GM12878 (cell line): ENCODE results near the gene DENND4C. TPM values are rescaled to one million over a fixed set of nuclear protein-coding genes. Genes with fewer than 3 reads are reported as not detected.

Experiments used
- ATAC-seq: fragments of 200-7000 bp; cut with Tn5 transposase; 3 replicates; pipeline ENCODE4 v1.9.1; 2020; ENCODE audit warnings: mild to moderate bottlenecking, moderate library complexity
- BruUV-seq: library from RNA; stranded (reverse); fragments of 400-500 nt; replicated peaks from 2 replicates; lab custom pipeline; 2021; lab: Mats Ljungman, UMichigan
- CTCF ChIA-PET: fragments of 300-600 bp; sonication (Branson Sonifier 250); formaldehyde crosslinking; extraction: SDS; loops from one replicate; lab custom pipeline; 2021; ENCODE audit warnings: inconsistent platforms; lab: Yijun Ruan, JAX
- POLR2A ChIA-PET: fragments of 350-600 bp; formaldehyde crosslinking; extraction: SDS; loops from one replicate; lab custom pipeline; 2021; ENCODE audit warnings: inconsistent platforms; lab: Charles Lee
- RAD21 ChIA-PET: fragments of 300-600 bp; sonication (Branson Sonifier 250); formaldehyde crosslinking; loops from one replicate; lab custom pipeline; 2023; ENCODE audit warnings: antibody characterized with exemption; ENCODE audit not compliant: unreplicated experiment; lab: Charles Lee
- SMC1A ChIA-PET: fragments of 300-600 bp; sonication (Branson Sonifier 250); formaldehyde crosslinking; loops from one replicate; lab custom pipeline; 2023; ENCODE audit not compliant: unreplicated experiment, uncharacterized antibody; lab: Charles Lee
- DNase-seq: peaks from one replicate; pipeline ENCODE4 v3.0.0-alpha.2; 2011; ENCODE audit warnings: low read depth, low spot score
- FAIRE-seq: peaks from 3 replicates; lab custom pipeline; 2011; peaks lifted over from hg19 to GRCh38; lab: Jason Lieb, UNC
- H2AFZ ChIP-seq: 2 replicates; pipeline ENCODE4 v1.6.0; 2011; ENCODE audit warnings: low read depth, low read length, control low read depth; ENCODE audit not compliant: control insufficient read depth
- H3K27ac ChIP-seq: 2 replicates; pipeline ENCODE4 v1.5.1; 2011; ENCODE audit warnings: control low read depth; ENCODE audit not compliant: control insufficient read depth, insufficient read depth
- H3K27me3 ChIP-seq, 2 experiments: replicated peaks in 1 of 2; 2 replicates each; pipeline versions ENCODE4 v1.6.0 to v1.6.1; 2011; ENCODE audit warnings: low read length in 1 of 2; ENCODE audit not compliant: control insufficient read depth in 2 of 2, insufficient read depth in 2 of 2
- H3K36me3 ChIP-seq, 2 experiments: 2 replicates each; pipeline ENCODE4 v1.5.1; 2011; ENCODE audit warnings: low read length in 1 of 2; ENCODE audit not compliant: control insufficient read depth in 2 of 2, insufficient read depth in 2 of 2
- H3K4me1 ChIP-seq: 2 replicates; pipeline ENCODE4 v1.6.1; 2011; ENCODE audit warnings: mild to moderate bottlenecking, low read length, moderate library complexity, mixed read lengths; ENCODE audit not compliant: control insufficient read depth, insufficient read depth
- H3K4me2 ChIP-seq: 2 replicates; pipeline ENCODE4 v1.6.0; 2011; ENCODE audit warnings: control low read depth; ENCODE audit not compliant: control insufficient read depth, insufficient read depth
- H3K4me3 ChIP-seq: fragments of 200-600 bp; sonication (generic); 2 replicates; pipeline ENCODE4 v1.5.1; 2016
- H3K79me2 ChIP-seq: 2 replicates; pipeline ENCODE4 v1.6.0; 2011; ENCODE audit warnings: low read length; ENCODE audit not compliant: control insufficient read depth, insufficient read depth
- H3K9ac ChIP-seq: 2 replicates; pipeline ENCODE4 v1.8.0; 2011; ENCODE audit warnings: low read length, control low read depth, mixed read lengths; ENCODE audit not compliant: control insufficient read depth, insufficient read depth
- H3K9me3 ChIP-seq: replicated peaks from 3 replicates; pipeline ENCODE4 v1.5.1; 2011; ENCODE audit warnings: mild to moderate bottlenecking, low read length; ENCODE audit not compliant: control insufficient read depth, insufficient read depth
- H4K20me1 ChIP-seq: 2 replicates; pipeline ENCODE4 v1.6.0; 2011; ENCODE audit not compliant: control insufficient read depth, insufficient read depth
- CBX5 ChIP-seq: sonication (generic); IDR thresholded peaks from 2 replicates; pipeline ENCODE4 v1.6.1; 2016; ENCODE audit warnings: low read depth, moderate library complexity, mild to moderate bottlenecking, inconsistent platforms
- DPF2 ChIP-seq: fragments of 450-650 bp; IDR thresholded peaks from 2 replicates; pipeline ENCODE4 v1.6.1; 2017; ENCODE audit warnings: mild to moderate bottlenecking
- EZH2 ChIP-seq: IDR thresholded peaks from 2 replicates; pipeline ENCODE4 v1.6.1; 2012; ENCODE audit warnings: low read depth, mild to moderate bottlenecking, control low read depth, inconsistent platforms, low read length, borderline replicate concordance; ENCODE audit not compliant: control insufficient read depth
- IKZF2 ChIP-seq, 2 experiments: fragments of 450-650 bp; IDR thresholded peaks; 2 replicates each; pipeline ENCODE4 v1.6.1; 2017; ENCODE audit warnings: mild to moderate bottlenecking in 2 of 2, moderate library complexity in 2 of 2
- JUNB ChIP-seq: IDR thresholded peaks from 2 replicates; pipeline ENCODE4 v1.6.1; 2016; ENCODE audit warnings: antibody characterized with exemption, mild to moderate bottlenecking
- KAT2A ChIP-seq: conservative IDR thresholded peaks from 2 replicates; pipeline ENCODE4 v1.6.1; 2011; ENCODE audit warnings: low read depth, low read length; ENCODE audit not compliant: control insufficient read depth
- LARP7 ChIP-seq: fragments of 450-650 bp; IDR thresholded peaks from 2 replicates; pipeline ENCODE4 v1.6.1; 2017; ENCODE audit warnings: mild to moderate bottlenecking
- NFYB ChIP-seq: IDR thresholded peaks from 2 replicates; pipeline ENCODE4 v1.6.1; 2011; ENCODE audit warnings: low read depth, mild to moderate bottlenecking, low read length, improper control_type of control experiment, moderate library complexity; ENCODE audit not compliant: insufficient read depth
- NR2C1 ChIP-seq: fragments of 450-650 bp; IDR thresholded peaks from 2 replicates; pipeline ENCODE4 v1.6.1; 2017; ENCODE audit warnings: antibody characterized with exemption, mild to moderate bottlenecking, moderate library complexity
- NRF1 ChIP-seq: conservative IDR thresholded peaks from 2 replicates; pipeline ENCODE4 v1.6.1; 2011; ENCODE audit warnings: mild to moderate bottlenecking, low read depth, low read length, improper control_type of control experiment
- RCOR1 ChIP-seq: conservative IDR thresholded peaks from 2 replicates; pipeline ENCODE4 v1.6.1; 2012; ENCODE audit warnings: low read depth, low read length, improper control_type of control experiment
- RUNX3 ChIP-seq: IDR thresholded peaks from 2 replicates; pipeline ENCODE4 v1.6.1; 2012; ENCODE audit warnings: low read length, inconsistent platforms
- SKIL ChIP-seq: fragments of 450-650 bp; IDR thresholded peaks from 2 replicates; pipeline ENCODE4 v1.6.1; 2017; ENCODE audit warnings: mild to moderate bottlenecking, low read depth, inconsistent platforms; ENCODE audit not compliant: poor library complexity, severe bottlenecking
- TCF12 ChIP-seq: IDR thresholded peaks from 2 replicates; pipeline ENCODE4 v1.6.1; 2011; ENCODE audit warnings: low read depth, mild to moderate bottlenecking, low read length
- TCF7 ChIP-seq: IDR thresholded peaks from 2 replicates; pipeline ENCODE4 v1.6.1; 2014; ENCODE audit warnings: antibody characterized with exemption, borderline replicate concordance
- WRNIP1 ChIP-seq: IDR thresholded peaks from 2 replicates; pipeline ENCODE4 v1.6.1; 2011; ENCODE audit warnings: low read depth, low read length, improper control_type of control experiment, borderline replicate concordance
- ZSCAN29 ChIP-seq: fragments of 450-650 bp; IDR thresholded peaks from 2 replicates; pipeline ENCODE4 v1.6.1; 2017; ENCODE audit warnings: mild to moderate bottlenecking, moderate library complexity
- WGBS: methylation state at CpG from one replicate; pipeline ENCODE4 v1.1.6; 2016; ENCODE audit warnings: low lambda C conversion rate; ENCODE audit not compliant: insufficient replicate concordance, insufficient coverage; ENCODE audit errors: missing lambda C conversion rate; 5-methylcytosine and 5-hydroxymethylcytosine counted together
- in situ Hi-C: fragments of 300-500 bp; cut with MboI; formaldehyde crosslinking; loops from 9 replicates; pipeline ENCODE4 v1.14.3; 2018; ENCODE audit warnings: mixed read lengths
- intact Hi-C: fragments of 100-400 bp; cut with micrococcal nuclease; formaldehyde crosslinking; loops from one replicate; pipeline ENCODE4 v1.14.2; 2022; ENCODE audit not compliant: unreplicated experiment
- polyA plus RNA-seq, 11 experiments: library from polyadenylated mRNA; depleted of rRNA in 4 of 11; unstranded in 6 of 11; stranded (reverse) in 5 of 11; fragments of >200 nt; fragmentation: Nextera tagmentation in 4 of 11; fragmentation: Illumina TruSeq in 1 of 11; extraction: Ambion mirVana in 4 of 11; extraction: Trizol in 1 of 11; gene quantifications; 1 replicate in 1 of 11; 2 replicates in 10 of 11; pipeline versions ENCODE4 v1.2.1 to v1.2.3, GENCODE V29; 2011 to 2016; ENCODE audit warnings: inconsistent platforms in 2 of 11, missing spikeins in 2 of 11, low read depth in 1 of 11
- total RNA-seq, 4 experiments: library from RNA; depleted of rRNA in 3 of 4; stranded (reverse); fragments of >200 nt in 3 of 4; fragmentation: Illumina TruSeq in 1 of 4; extraction: Trizol in 1 of 4; gene quantifications; 2 replicates each; pipeline versions ENCODE4 v1.2.1 to v1.2.3, GENCODE V29; 2013 to 2021

Gene DENND4C
- total and polyA plus RNA-seq, 10 of the 15 experiments (the other 5 are each of a cell fraction or from before 2014, with no cell fraction given): 8.2 to 49.3 (median 24.7) TPM

- 96% methylated on average over 1 of the region's 1 CpG for WGBS
- Histone ChIP-seq H3K9me3 (no peaks in the 10 kb centered on the region; the same call in 2 of the 3 replicates), H2AFZ (no peak overlapping the region), H3K27ac (no peak overlapping the region), H3K4me3 (no peak overlapping the region), H4K20me1 (no peaks in the 10 kb centered on the region), H3K4me2 (no peak overlapping the region), H3K36me3 (no peaks in the 10 kb centered on the region), H3K4me1 (peaks cover 10% of the 10 kb centered on the region), H3K27me3 (peaks cover 0 to 2% of the 10 kb centered on the region in 2 experiments; a peak in 1 of 4 replicates), H3K9ac (no peak overlapping the region), H3K79me2 (no peaks in the 10 kb centered on the region)
- FAIRE-seq: no peak
- ChIA-PET CTCF (interaction anchor here (0.5 kb wide), 1 partner anchor 582 kb away, joined by 3 read pairs; no protein-coding TSS in a partner anchor), SMC1A (no interaction called here), RAD21 (no interaction called here), POLR2A (no interaction called here)
- intact Hi-C loops (no loop called here), in situ Hi-C loops (no loop called here)
- TF ChIP-seq RUNX3: no peak
- BruUV-seq: no TSS peak
- no peak for DNase-seq
- ATAC-seq: no peak
Observed at GRCh38 chr9:19405771-19406170, 175.3 kb downstream of the DENND4C start.

DNA sequence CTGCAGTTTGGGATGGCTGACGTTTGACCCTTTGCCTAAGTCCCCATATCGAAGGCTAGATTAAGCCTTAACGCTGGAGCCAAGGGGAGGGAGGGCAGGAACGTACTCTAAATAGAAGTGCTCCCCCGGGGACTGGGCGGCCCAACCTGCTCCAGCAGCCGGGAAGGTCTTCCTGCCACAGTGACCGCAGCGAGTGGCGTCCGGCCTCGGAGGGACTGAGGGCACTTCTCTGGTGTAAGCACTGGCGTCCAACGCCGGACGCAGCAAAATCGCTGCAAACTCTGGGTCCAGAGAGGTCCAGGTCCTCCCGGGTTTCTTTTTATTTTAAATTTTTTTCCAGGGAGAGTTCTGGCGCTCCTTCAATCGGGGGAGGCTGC is 177.8 kb downstream of the DENND4C start:
- SMC1A ChIA-PET: interaction anchor here (1.0 to 1.2 kb wide), 2 partner anchors 9 to 47 kb away, joined by 3 read pairs; no protein-coding TSS in a partner anchor
- peak overlapping the region; percentile 83 for H2AFZ ChIP-seq
- 0 out of 2 replicates have a peak overlapping the region, but pooled peaks have one; percentile 20 for H3K9ac ChIP-seq
- TF ChIP-seq SKIL (no peak), CBX5 (no peak), TCF12 (no peak), NRF1 (no peak), IKZF2 (IDR thresholded peaks at IDR 0.05) (no peak), TCF7 (no peak), WRNIP1 (no peak), NR2C1 (no peak), JUNB (no peak), EZH2 (no peak), ZSCAN29 (no peak), NFYB (no peak), RCOR1 (no peak), KAT2A (no peak), LARP7 (no peak), DPF2 (no peak)

More for the DNA sequence above, 177.8 kb downstream of the DENND4C start:
- H4K20me1 ChIP-seq: no peaks in the 10 kb centered on the region
- H3K4me1 ChIP-seq: peaks cover 10% of the 10 kb centered on the region
- H3K27me3 ChIP-seq: peaks cover 0 to 2% of the 10 kb centered on the region in 2 experiments; a peak in 1 of 4 replicates
- intact Hi-C loops (loop anchor here (1.0 to 2.0 kb wide), 2 partner anchors 28 to 42 kb away; partner anchors contain the start of gene RPS6), in situ Hi-C loops (no loop called here)
- DNase-seq (no peak), ATAC-seq (peak; percentile 12), FAIRE-seq (no peak)
- peak overlapping the region; percentile 85 for H3K4me3 ChIP-seq
- no peaks in the 10 kb centered on the region; the same call in 2 of the 3 replicates for H3K9me3 ChIP-seq
- 3% methylated on average over 20 of the region's 20 CpGs for WGBS
- no peak overlapping the region for H3K27ac ChIP-seq
- ChIA-PET POLR2A (interaction anchor here (0.9 to 1.5 kb wide), 2 partner anchors 30 to 33 kb away, joined by 3 to 4 read pairs; no protein-coding TSS in a partner anchor), RAD21 (interaction anchor here (1.9 kb wide), 1 partner anchor 48 kb away, joined by 7 read pairs; no protein-coding TSS in a partner anchor), CTCF (interaction anchor here (1.1 kb wide), 1 partner anchor 175 kb away, joined by 4 read pairs; no protein-coding TSS in a partner anchor)
- no peaks in the 10 kb centered on the region for H3K36me3 ChIP-seq
- no peaks in the 10 kb centered on the region for H3K79me2 ChIP-seq
- no TSS peak for BruUV-seq
- H3K4me2 ChIP-seq: peak overlapping the region; percentile 84
